ENCODE data around the gene CNP. TPM values are rescaled to one million over a fixed set of nuclear protein-coding genes. Genes with fewer than 3 reads are reported as not detected.
"Not testable (repeated sequence)": the region's sequence is repeated elsewhere in the genome, so short reads cannot be mapped to it uniquely, and the experiment has no call there.

CNP gene
- total RNA-seq, 2 experiments from 2014 or later, result 89.8 to 91.0 TPM

DNA sequence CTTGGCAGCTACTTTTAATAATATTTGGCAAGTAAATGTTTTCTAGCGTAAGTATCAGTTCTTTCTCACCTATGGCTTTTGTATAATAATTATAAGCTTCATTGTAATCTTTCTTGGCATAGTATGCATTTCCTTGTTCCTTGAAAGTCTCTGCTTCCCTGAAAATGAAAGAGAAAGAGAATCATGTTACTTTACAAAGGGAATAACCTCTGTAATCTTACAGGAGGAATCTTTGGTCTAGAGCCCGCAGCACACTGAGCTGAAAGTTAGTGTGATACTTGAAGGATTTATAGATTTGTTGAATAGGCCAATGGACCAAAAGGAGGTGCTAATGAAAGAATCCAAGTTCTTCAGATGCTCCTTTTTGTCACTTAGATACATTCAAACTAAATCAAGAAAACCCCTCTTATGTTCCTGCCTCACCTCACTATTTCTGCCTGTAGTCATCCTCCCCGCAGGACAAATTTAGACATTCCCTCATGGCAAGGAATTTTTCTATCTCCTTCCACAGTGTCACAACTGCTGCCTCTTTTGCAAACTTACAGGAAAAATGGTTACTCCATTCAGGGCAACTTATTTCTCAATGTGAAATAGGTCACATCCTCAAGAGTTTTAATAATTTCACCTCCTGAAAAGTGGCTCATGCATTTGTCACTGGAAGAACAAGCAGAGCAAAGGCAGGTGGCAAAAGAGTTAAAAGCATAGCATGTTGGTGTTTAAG lies 34.0 kb downstream of the CNP start:
- H3K36me3 Mint-ChIP-seq (ENCODE audit: low read depth), result peaks cover 57% of the 10 kb centered on the region
- no peak overlapping the region for H3K27ac Mint-ChIP-seq
- CTCF ChIA-PET, result interaction anchor here (1.0 kb wide), 1 partner anchor 19 kb away, joined by 3 read pairs; the partner anchor contains the start of gene NKIRAS2
- DNase-seq, result no peak
- POLR2A ChIA-PET, result interaction anchor here (1.2 kb wide), 1 partner anchor 17 kb away, joined by 3 read pairs; the partner anchor contains the start of gene DNAJC7
- no peaks in the 10 kb centered on the region for H3K9me3 Mint-ChIP-seq
- H3K4me1 Mint-ChIP-seq, result peaks cover 7% of the 10 kb centered on the region
- no peaks in the 10 kb centered on the region for H3K27me3 Mint-ChIP-seq
- no peak overlapping the region for H3K4me3 Mint-ChIP-seq

DNA sequence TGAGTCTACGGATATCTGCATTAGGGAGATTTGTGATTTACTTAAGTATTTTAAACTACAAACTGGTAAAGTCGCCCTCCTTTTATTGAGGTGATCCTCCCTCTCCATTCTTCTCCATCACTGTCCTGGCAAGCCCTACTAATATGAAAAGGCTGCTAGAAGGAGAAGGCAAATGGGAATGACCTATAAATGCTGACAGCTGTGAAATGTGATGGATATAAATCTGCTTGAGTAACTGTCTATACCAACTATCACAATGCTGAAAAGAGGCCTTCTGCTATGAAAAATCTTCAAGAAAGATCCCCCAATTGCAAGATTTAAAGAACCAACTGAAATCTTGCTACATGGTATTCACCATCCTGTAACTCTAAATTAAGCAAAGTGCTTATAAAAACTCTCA lies 35.1 kb downstream of the CNP start:
- Mint-ChIP-seq H3K27ac (no peak overlapping the region), H3K9me3 (no peaks in the 10 kb centered on the region), H3K27me3 (no peaks in the 10 kb centered on the region), H3K4me1 (peaks cover 5% of the 10 kb centered on the region), H3K4me3 (no peak overlapping the region), H3K36me3 (ENCODE audit: low read depth) (peaks cover 46% of the 10 kb centered on the region)
- DNase-seq, result no peak
- ChIA-PET POLR2A (no interaction called here), CTCF (no interaction called here)

DNA sequence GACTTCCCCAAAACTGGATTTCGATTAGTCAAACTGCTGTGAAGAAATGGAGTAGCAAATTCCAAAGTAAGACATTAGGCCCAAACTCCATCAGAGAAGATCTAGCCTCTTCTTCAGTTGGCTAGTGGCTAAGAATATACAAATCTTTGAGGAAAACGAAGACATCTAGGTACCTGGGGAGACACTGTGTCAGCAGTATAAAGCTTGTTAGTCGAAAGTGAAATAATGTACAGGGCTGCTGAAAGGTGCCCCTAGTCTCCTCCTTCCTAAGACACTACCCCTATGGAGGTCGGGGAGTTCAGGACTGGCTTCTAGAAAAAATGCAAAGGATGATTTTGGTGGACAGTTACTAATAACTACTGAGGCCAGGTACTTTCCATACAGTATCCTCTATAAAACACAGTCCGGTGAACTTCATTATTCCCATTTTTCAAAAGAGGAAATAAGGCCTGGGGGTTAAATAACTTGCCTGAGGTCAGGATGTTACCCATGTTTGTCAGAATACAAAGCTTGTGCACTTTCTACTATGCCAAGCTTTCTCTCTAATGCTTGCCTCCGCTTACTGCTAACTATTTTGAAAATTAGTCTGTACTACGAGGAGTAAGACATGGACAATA lies 35.7 kb downstream of the CNP start:
- H3K9me3 Mint-ChIP-seq, result no peaks in the 10 kb centered on the region
- CTCF ChIA-PET, result interaction anchor here (1.0 kb wide), 1 partner anchor 18 kb away, joined by 3 read pairs; the partner anchor contains the start of gene NKIRAS2
- H3K36me3 Mint-ChIP-seq (ENCODE audit: low read depth), result peaks cover 45% of the 10 kb centered on the region
- POLR2A ChIA-PET, result interaction anchor here (0.9 kb wide), 1 partner anchor 18 kb away, joined by 3 read pairs; the partner anchor contains the start of gene NKIRAS2
- H3K27me3 Mint-ChIP-seq, result no peaks in the 10 kb centered on the region
- DNase-seq, result no peak
- peaks cover 8% of the 10 kb centered on the region for H3K4me1 Mint-ChIP-seq
- H3K27ac Mint-ChIP-seq, result no peak overlapping the region
- no peak overlapping the region for H3K4me3 Mint-ChIP-seq

DNA sequence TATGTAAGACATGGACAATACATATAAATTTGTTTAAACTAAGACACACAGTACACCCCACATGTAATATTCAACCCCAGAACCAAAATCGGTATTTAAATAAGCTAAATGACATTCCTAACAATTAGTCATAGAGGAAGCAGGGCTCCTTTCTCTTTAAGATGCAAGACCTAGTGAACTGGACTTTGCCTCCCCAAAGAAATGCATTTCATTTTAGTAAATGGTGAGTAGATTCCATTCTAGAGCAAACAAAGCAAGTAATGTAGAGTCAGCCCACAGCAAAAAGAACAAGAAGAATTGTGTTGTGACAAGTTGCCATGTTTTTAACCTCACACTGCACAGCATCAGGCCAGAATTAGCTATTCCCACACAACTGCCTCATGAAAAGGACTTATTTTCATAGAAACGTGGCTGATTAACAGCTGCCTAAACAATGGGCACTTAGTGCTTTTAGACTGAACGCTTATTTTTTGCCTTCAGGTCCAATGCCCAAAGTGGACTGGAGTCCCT lies 36.3 kb downstream of the CNP start:
- Mint-ChIP-seq H3K9me3 (no peaks in the 10 kb centered on the region), H3K36me3 (ENCODE audit: low read depth) (peaks cover 41% of the 10 kb centered on the region), H3K27me3 (no peaks in the 10 kb centered on the region), H3K27ac (no peak overlapping the region), H3K4me3 (no peak overlapping the region), H3K4me1 (peaks cover 8% of the 10 kb centered on the region)
- CTCF ChIA-PET, result interaction anchor here (0.7 to 1.0 kb wide), 2 partner anchors 17 to 173 kb away, joined by 3 read pairs; partner anchors contain the start of gene NKIRAS2
- no peak for DNase-seq
- POLR2A ChIA-PET, result interaction anchor here (0.9 to 2.5 kb wide), 3 partner anchors 14 to 30 kb away, joined by 3 to 12 read pairs (median 4); partner anchors contain the start of genes DNAJC7 and NKIRAS2

DNA sequence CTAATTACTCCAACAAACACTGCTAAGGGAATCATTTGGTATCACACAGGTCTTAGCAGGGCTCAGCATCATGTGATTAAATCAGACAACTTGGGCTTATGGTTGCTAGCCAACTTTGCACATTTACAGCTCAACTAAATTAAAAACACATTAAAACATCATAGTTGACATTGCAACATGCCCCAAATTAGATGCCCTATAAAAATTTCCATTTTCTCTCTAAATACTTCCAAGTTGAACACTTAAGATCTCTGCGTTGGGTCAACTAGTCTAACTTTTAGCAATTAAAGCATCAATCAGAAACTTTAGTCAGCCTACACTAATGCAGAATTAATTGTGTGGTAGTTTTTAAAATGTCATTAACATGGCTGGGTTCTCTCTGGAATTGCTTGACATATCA lies 38.6 kb downstream of the CNP start:
- H3K4me1 Mint-ChIP-seq, result peaks cover 20% of the 10 kb centered on the region
- no peaks in the 10 kb centered on the region for H3K9me3 Mint-ChIP-seq
- H3K36me3 Mint-ChIP-seq (ENCODE audit: low read depth), result peaks cover 41% of the 10 kb centered on the region
- CTCF ChIA-PET, result interaction anchor here (0.8 kb wide), 1 partner anchor 12 kb away, joined by 3 read pairs; the partner anchor contains the start of gene DNAJC7
- no peak for DNase-seq
- H3K4me3 Mint-ChIP-seq, result no peak overlapping the region
- no peak overlapping the region for H3K27ac Mint-ChIP-seq
- POLR2A ChIA-PET, result interaction anchor here (0.6 to 2.5 kb wide), 4 partner anchors 11 to 176 kb away, joined by 3 to 12 read pairs (median 4); partner anchors contain the start of genes DNAJC7 and KCNH4
- H3K27me3 Mint-ChIP-seq, result no peaks in the 10 kb centered on the region

DNA sequence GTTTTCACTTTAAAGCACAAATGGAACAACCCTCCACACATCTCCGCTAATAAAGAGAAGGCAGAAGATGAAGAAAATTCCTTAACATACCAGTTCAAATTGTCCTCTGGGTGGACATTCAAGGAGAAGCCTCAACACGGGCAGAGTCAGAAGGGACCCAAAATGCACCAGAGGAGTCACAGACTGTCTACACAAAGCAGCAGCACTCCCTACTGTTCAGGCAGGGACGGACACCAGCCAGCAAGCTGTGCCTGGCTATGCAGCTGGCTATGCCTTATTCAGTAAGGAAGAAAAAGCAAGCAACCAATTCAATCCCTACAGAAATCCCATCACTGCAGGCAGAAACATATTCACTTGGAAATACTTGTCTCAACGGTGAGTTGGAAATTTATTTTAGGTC lies 42.6 kb downstream of the CNP start:
- ChIA-PET CTCF (interaction anchor here (0.6 to 1.2 kb wide), 5 partner anchors 9 to 241 kb away, joined by 3 to 4 read pairs (median 3); partner anchors contain the start of gene NKIRAS2), POLR2A (interaction anchor here (1.0 to 2.2 kb wide), 2 partner anchors 9 to 11 kb away, joined by 3 to 9 read pairs; partner anchors contain the start of genes DNAJC7 and NKIRAS2)
- peaks cover 27% of the 10 kb centered on the region for H3K36me3 Mint-ChIP-seq (ENCODE audit: low read depth)
- H3K9me3 Mint-ChIP-seq, result no peaks in the 10 kb centered on the region
- no peaks in the 10 kb centered on the region for H3K27me3 Mint-ChIP-seq
- H3K4me3 Mint-ChIP-seq, result no peak overlapping the region
- DNase-seq, result no peak
- H3K4me1 Mint-ChIP-seq, result peaks cover 48% of the 10 kb centered on the region
- H3K27ac Mint-ChIP-seq, result no peak overlapping the region

DNA sequence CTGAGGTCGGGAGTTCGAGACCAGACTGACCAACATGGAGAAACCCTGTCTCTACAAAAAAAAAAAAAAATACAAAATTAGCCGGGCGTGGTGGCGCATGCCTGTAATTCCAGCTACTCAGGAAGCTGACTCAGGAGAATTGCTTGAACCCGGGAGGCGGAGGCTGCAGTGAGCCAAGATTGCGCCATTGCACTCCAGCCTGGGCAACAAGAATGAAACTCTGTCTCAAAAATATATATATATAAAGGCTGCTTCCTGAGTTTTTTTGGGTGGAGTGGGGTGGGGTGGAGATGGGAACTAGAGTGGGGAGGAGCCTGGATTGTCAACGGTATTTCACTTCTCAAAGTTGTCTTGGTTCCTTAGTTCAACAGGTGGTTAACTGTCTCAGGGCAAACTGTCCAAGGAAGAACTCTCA lies 43.7 kb downstream of the CNP start:
- CTCF ChIA-PET, result not testable (repeated sequence)

DNA sequence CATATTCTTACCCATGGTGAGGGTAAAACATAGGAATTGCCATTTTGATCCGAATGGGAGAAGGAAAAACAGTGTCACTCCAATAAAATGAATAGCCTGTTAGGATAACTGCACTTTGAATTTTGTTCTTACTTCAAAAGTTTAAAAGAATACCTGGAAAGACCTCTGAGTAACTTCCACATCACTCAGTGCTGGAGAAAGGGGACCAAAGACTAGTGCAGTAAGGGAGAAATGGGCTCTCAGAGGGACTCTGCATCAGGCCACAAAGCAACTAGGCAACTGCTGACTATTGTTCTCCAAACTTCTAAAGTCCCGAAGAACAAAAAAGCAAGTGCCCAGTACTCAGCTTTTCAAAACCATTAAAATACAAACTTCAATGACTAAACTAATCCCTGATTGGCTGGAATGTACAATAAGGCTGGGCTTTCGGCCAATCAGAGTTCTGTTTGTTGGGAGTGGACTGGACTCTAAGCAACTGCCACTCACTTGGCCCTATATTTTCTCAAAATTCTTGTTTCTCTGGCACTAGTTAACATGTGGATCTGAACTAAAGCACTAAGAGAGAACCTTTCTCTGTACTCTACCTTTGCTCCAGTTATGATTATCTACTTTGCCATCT lies 44.4 kb downstream of the CNP start:
- Mint-ChIP-seq H3K27me3 (no peaks in the 10 kb centered on the region), H3K27ac (peak overlapping the region; percentile 22), H3K36me3 (ENCODE audit: low read depth) (peaks cover 37% of the 10 kb centered on the region), H3K4me3 (no peak overlapping the region), H3K9me3 (no peaks in the 10 kb centered on the region), H3K4me1 (peaks cover 56% of the 10 kb centered on the region)
- POLR2A ChIA-PET, result no interaction called here
- no peak for DNase-seq
- CTCF ChIA-PET, result no interaction called here

More for the DNA sequence above, 43.7 kb downstream of the CNP start:
- Mint-ChIP-seq H3K4me1 (peaks cover 51% of the 10 kb centered on the region), H3K36me3 (ENCODE audit: low read depth) (peaks cover 31% of the 10 kb centered on the region)
- not testable (repeated sequence) for H3K9me3 Mint-ChIP-seq, H3K27ac Mint-ChIP-seq, H3K27me3 Mint-ChIP-seq, H3K4me3 Mint-ChIP-seq, DNase-seq
- POLR2A ChIA-PET, result interaction anchor here (2.2 kb wide), 1 partner anchor 8 kb away, joined by 9 read pairs; the partner anchor contains the start of gene DNAJC7

DNA sequence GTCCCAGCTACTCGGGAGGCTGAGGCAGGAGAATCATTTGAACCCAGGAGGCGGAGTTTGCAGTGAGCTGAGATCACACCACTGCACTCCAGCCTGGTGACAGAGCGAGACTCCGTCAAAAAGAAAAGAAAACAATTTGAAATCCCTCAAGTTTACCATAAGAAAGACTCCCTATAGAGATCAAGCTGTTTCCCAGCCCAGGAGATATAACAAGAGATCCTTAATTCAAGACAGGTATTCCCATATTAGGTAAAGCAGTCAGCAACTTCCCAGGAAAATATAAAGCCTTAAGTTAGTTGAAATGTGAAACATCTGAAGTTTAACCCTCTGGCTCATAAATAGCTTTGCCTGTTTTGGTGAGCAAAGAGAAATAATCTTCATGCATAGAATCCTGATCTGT lies 45.8 kb downstream of the CNP start:
- not testable (repeated sequence) for H3K4me3 Mint-ChIP-seq, H3K27ac Mint-ChIP-seq, H3K27me3 Mint-ChIP-seq, DNase-seq, H3K9me3 Mint-ChIP-seq
- Mint-ChIP-seq H3K36me3 (ENCODE audit: low read depth) (peaks cover 44% of the 10 kb centered on the region), H3K4me1 (peaks cover 58% of the 10 kb centered on the region)
- ChIA-PET CTCF (interaction anchor here (1.8 to 2.2 kb wide), 2 partner anchors 13 to 169 kb away, joined by 4 to 5 read pairs; partner anchors contain the start of gene KCNH4), POLR2A (interaction anchor here (1.0 to 1.6 kb wide), 2 partner anchors 45 to 100 kb away, joined by 3 to 4 read pairs; partner anchors contain the start of genes CNP and DHX58)

DNA sequence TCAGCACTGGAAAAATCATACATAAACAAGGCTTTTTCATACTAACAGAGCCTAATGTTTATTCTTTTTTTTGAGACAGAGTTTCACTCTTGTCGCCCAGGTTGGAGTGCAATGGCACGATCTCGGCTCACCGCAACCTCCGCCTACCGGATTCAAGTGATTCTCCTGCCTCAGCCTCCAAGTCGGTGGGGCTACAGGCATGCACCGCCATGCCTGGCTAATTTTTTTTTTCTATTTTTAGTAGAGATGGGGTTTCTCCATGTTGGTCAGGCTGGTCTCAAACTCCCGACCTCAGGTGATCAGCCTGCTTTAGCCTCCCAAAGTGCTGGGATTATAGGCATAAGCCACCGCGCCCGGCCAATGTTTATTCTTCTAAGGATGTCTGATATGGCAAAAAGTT lies 47.1 kb downstream of the CNP start:
- H3K27ac Mint-ChIP-seq, DNase-seq, POLR2A ChIA-PET, H3K27me3 Mint-ChIP-seq, H3K4me3 Mint-ChIP-seq, H3K9me3 Mint-ChIP-seq: not testable (repeated sequence)
- H3K4me1 Mint-ChIP-seq, result peaks cover 68% of the 10 kb centered on the region
- H3K36me3 Mint-ChIP-seq (ENCODE audit: low read depth), result peaks cover 44% of the 10 kb centered on the region
- CTCF ChIA-PET, result interaction anchor here (1.8 to 2.2 kb wide), 2 partner anchors 12 to 168 kb away, joined by 4 to 5 read pairs; partner anchors contain the start of gene KCNH4

DNA sequence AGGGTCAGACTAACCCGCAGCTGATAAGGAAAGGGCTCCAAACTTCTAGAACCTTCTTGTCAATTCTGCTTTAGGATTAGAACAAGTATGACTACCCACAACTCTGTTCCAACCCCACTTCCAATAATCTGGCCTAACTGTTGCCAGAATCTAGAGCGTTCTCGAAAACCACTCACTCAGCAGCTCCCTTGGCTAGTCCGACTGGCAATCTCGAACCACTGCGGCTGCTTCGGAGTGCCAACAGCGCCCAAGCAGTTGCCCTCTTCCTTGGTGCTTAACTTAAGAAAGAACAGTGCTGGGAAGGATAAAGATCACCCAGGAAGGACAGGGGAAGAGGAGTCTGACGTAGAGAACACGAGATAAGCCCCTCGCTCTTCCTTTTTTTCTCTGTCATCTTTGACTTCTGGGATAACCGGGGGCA lies 49.8 kb downstream of the CNP start:
- H3K36me3 Mint-ChIP-seq (ENCODE audit: low read depth), result peaks cover 34% of the 10 kb centered on the region
- H3K27ac Mint-ChIP-seq, result peak overlapping the region; percentile 97
- H3K9me3 Mint-ChIP-seq, result no peaks in the 10 kb centered on the region
- ChIA-PET CTCF (interaction anchor here (0.8 to 4.8 kb wide), 9 partner anchors 9 to 165 kb away, joined by 3 to 70 read pairs (median 5); partner anchors contain the start of genes CNP, DHX58, KCNH4 and RAB5C), POLR2A (interaction anchor here (0.8 to 12.8 kb wide), 20 partner anchors 9 to 562 kb away, joined by 3 to 237 read pairs (median 10); partner anchors contain the start of genes ACLY, CNP, DHX58 and GHDC)
- H3K27me3 Mint-ChIP-seq, result no peaks in the 10 kb centered on the region
- DNase-seq, result peak; percentile 25
- peaks cover 67% of the 10 kb centered on the region for H3K4me1 Mint-ChIP-seq
- peak overlapping the region; percentile 99 for H3K4me3 Mint-ChIP-seq

Data from activated CD4-positive, alpha-beta memory T cell treated with anti-CD3 and anti-CD28 coated beads, Interleukin-2, amount 10 ng/mL, durations not matched to agents 7 days and 5 days (primary cell).